ENCODE data around the gene XIRP1.

- TF ChIP-seq CTCF (IDR thresholded peaks at IDR 0.05) (no peak), POLR2A (IDR thresholded peaks at IDR 0.05) (no peak)
Observed at GRCh38 chr3:39203402-39203801, 11.0 kb upstream of the XIRP1 start.

Measured in esophagus squamous epithelium (tissue), 4 donors.